Gastrocnemius medialis (tissue), 4 donors: ENCODE results near the gene ZNF653. TPM values are rescaled to one million over a fixed set of nuclear protein-coding genes. Genes with fewer than 3 reads are reported as not detected.
"Not testable (repeated sequence)": the region's sequence is repeated elsewhere in the genome, so short reads cannot be mapped to it uniquely, and the experiment has no call there.

Experiments used
- ATAC-seq, 2 donors: fragments of 150-250 bp; one replicate each; pipeline ENCODE4 v1.9.1; 2016
- DNase-seq, 2 donors: peaks; one replicate each; pipeline ENCODE4 v3.0.0-alpha.2; 2019
- H3K27ac ChIP-seq, 4 donors: fragments of 200-600 bp; sonication (generic); 1 replicate in 1 of 4; 2 replicates in 3 of 4; pipeline ENCODE4 v1.5.1; 2016 to 2018; ENCODE audit warnings: mild to moderate bottlenecking in 2 of 4, moderate library complexity in 1 of 4
- H3K27me3 ChIP-seq, 3 donors: fragments of 200-600 bp; sonication (generic) in 2 of 3; 1 replicate in 1 of 3; 2 replicates in 2 of 3; pipeline versions ENCODE4 v1.5.1 to v1.6.0; 2016 to 2019; ENCODE audit warnings: mild to moderate bottlenecking in 1 of 3, moderate library complexity in 1 of 3
- H3K36me3 ChIP-seq, 2 donors: fragments of 200-600 bp; sonication (generic) in 1 of 2; one replicate each; pipeline ENCODE4 v1.5.1; 2017 to 2018
- H3K4me1 ChIP-seq, 2 donors: fragments of 200-600 bp; sonication (generic) in 1 of 2; one replicate each; pipeline ENCODE4 v1.5.1; 2016 to 2017; ENCODE audit warnings: mild to moderate bottlenecking in 2 of 2
- H3K4me3 ChIP-seq, 4 donors: fragments of 200-600 bp; sonication (generic) in 3 of 4; 1 replicate in 1 of 4; 2 replicates in 3 of 4; pipeline ENCODE4 v1.5.1; 2016 to 2019; ENCODE audit warnings: mild to moderate bottlenecking in 2 of 4
- H3K9me3 ChIP-seq, 3 donors: fragments of 200-600 bp; sonication (generic) in 2 of 3; 1 replicate in 1 of 3; 2 replicates in 2 of 3; pipeline ENCODE4 v1.5.1; 2016 to 2019
- CTCF ChIP-seq, 5 experiments: fragments of 450-650 bp in 3 of 5; fragments of 200-600 bp in 2 of 5; sonication (generic) in 2 of 5; IDR thresholded peaks in 4 of 5; conservative IDR thresholded peaks in 1 of 5; 1 replicate in 4 of 5; 2 replicates in 1 of 5; pipeline ENCODE4 v1.5.1; 2016 to 2019; ENCODE audit warnings: antibody characterized with exemption in 5 of 5, mild to moderate bottlenecking in 3 of 5, moderate library complexity in 3 of 5
- POLR2A ChIP-seq, 2 donors: fragments of 450-650 bp; IDR thresholded peaks; one replicate each; pipeline ENCODE4 v1.6.1; 2017; ENCODE audit warnings: antibody characterized with exemption in 2 of 2, mild to moderate bottlenecking in 2 of 2, moderate library complexity in 2 of 2
- in situ Hi-C, 4 donors: fragments of 200-750 bp; cut with MboI; loops; one replicate each; pipeline versions ENCODE4 v1.15.0 to v1.8.0; 2017; ENCODE audit warnings: low sequenced_read_pairs in 4 of 4
- intact Hi-C: fragments of 100-400 bp; cut with DNase I; formaldehyde crosslinking; loops from one replicate; pipeline ENCODE4 v1.15.1; 2023; ENCODE audit warnings: low total_unique reads
- total RNA-seq, 4 donors: library from RNA; depleted of rRNA; stranded (reverse); fragments of >200 nt; gene quantifications; one replicate each; pipeline versions ENCODE4 v1.1.0 to v1.2.3, GENCODE V29; 2016

Gene ZNF653
- total RNA-seq, 4 donors from 2014 or later = 5.6 to 25.8 (median 10.1) TPM

DNA sequence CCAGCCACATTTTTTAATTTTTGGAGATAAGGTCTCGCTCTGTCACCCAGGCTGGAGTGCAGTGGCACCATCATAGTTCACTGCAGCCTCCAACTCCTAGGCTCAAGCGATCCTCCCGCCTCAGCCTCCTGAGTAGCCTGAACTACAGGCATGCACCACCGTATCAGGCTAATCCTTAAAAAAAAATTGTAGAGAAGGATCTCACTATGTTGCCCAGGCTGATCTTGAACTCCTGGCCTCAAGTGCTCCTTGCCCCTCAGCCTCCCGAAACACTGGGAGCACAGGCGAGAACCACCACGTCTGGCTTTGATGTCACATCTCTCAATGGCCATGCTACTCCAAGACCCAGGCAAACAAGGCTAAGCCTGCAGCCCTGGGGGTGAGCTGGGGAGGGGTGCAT, 49.0 kb downstream of the ZNF653 start:
- DNase-seq = no peak
- in situ Hi-C loops = no loop called here

GRCh38 chr19:11455233-11455554, 50.4 kb downstream of the ZNF653 start:
- H3K4me3 ChIP-seq, DNase-seq, H3K36me3 ChIP-seq, in situ Hi-C loops, intact Hi-C loops, H3K27ac ChIP-seq, H3K9me3 ChIP-seq, H3K4me1 ChIP-seq, ATAC-seq: not testable (repeated sequence)
- peaks cover 22 to 25% (median 24%) of the 10 kb centered on the region in 3 donors for H3K27me3 ChIP-seq

More for the DNA sequence above, 49.0 kb downstream of the ZNF653 start:
- Histone ChIP-seq H3K4me3 (no peak overlapping the region), H3K27ac (no peak overlapping the region), H3K36me3 (no peaks in the 10 kb centered on the region), H3K27me3 (peaks cover 26 to 29% (median 26%) of the 10 kb centered on the region in 3 donors), H3K9me3 (no peaks in the 10 kb centered on the region), H3K4me1 (no peaks in the 10 kb centered on the region)
- intact Hi-C loops = no loop called here
- TF ChIP-seq POLR2A (IDR thresholded peaks at IDR 0.05) (no peak), CTCF (IDR thresholded peaks at IDR 0.05 in 4 of 5, conservative IDR thresholded peaks at IDR 0.05 in 1 of 5) (no peak)
- no peak for ATAC-seq

- no peaks in the 10 kb centered on the region for H3K4me1 ChIP-seq
- ATAC-seq (no peak), DNase-seq (no peak)
- no peaks in the 10 kb centered on the region for H3K9me3 ChIP-seq
- H3K27ac ChIP-seq = no peak overlapping the region
- in situ Hi-C loops = no loop called here
- no peak overlapping the region for H3K4me3 ChIP-seq
- intact Hi-C loops = no loop called here
- TF ChIP-seq POLR2A (IDR thresholded peaks at IDR 0.05) (no peak), CTCF (IDR thresholded peaks at IDR 0.05 in 4 of 5, conservative IDR thresholded peaks at IDR 0.05 in 1 of 5) (no peak)
- peaks cover 0 to 11% of the 10 kb centered on the region in 2 donors for H3K36me3 ChIP-seq
- peaks cover 19 to 24% (median 20%) of the 10 kb centered on the region in 3 donors for H3K27me3 ChIP-seq
Measured at GRCh38 chr19:11453468-11454341, 51.9 kb downstream of the ZNF653 start.

DNA sequence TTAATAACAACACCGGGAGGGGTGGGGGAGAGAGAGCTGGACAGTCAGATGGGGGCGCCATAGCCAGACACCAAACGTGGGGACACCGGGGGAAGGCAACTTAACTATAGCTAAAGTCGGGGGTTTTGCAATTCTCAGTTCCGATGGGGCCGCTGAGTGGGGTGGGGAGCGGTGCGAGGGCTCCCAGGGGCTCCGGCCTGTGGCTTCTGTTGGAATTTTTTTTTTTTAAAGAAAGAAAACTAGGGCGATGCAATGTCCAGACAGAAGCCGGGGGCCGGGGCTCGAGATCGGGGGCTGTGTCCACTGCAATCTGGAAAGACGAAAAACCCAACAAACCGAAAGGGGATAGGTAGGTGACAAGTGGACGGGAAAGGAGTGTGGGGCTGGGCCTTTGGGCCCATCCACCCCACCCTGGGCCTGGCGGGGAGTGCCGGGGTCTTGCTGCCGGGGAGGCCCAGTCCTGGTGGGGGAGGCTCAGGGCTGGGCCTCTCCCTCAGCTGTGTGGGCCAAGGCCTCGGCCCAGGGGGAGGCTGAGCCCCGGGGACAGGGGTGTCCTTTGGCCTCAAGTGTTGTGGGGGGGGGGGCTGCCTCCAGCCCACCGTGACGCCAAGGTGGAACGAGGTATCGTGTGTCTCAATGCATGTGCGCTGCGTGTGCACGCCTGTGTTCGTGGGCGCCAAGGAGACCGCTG, 52.9 kb downstream of the ZNF653 start:
- Histone ChIP-seq H3K9me3 (no peaks in the 10 kb centered on the region), H3K27me3 (peaks cover 14 to 24% (median 19%) of the 10 kb centered on the region in 3 donors), H3K4me1 (no peaks in the 10 kb centered on the region), H3K36me3 (peaks cover 0 to 21% of the 10 kb centered on the region in 2 donors), H3K27ac (no peak overlapping the region), H3K4me3 (no peak overlapping the region)
- DNase-seq = no peak
- TF ChIP-seq CTCF (IDR thresholded peaks at IDR 0.05 in 4 of 5, conservative IDR thresholded peaks at IDR 0.05 in 1 of 5) = no peak
- no peak for TF ChIP-seq POLR2A (IDR thresholded peaks at IDR 0.05)
- ATAC-seq = no peak
- in situ Hi-C loops = no loop called here
- intact Hi-C loops = no loop called here
